ENCODE measurements around the gene MPI.
"Not testable (repeated sequence)": the region's sequence is repeated elsewhere in the genome, so short reads cannot be mapped to it uniquely, and the experiment has no call there.

Gene MPI

DNA sequence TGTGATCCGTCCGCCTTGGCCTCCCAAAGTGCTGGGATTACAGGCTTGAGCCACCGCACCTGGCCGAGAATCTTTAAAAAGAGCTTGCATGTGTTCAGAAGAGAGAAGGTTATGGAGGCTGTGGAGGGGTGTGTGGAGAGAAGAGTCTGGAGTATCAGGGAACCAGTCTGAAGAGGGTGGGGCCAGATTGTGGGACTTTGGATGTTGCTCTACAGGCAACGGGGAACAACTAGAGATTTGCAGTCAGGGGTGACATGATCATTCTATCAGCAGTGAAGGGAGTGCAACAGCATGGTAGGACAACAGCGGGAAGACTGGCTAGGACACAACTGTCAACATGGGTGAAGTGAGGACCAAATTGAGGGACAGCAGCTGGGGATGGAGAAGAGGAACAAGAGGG, 25.5 kb upstream of the MPI start:
- no peak for DNase-seq

DNA sequence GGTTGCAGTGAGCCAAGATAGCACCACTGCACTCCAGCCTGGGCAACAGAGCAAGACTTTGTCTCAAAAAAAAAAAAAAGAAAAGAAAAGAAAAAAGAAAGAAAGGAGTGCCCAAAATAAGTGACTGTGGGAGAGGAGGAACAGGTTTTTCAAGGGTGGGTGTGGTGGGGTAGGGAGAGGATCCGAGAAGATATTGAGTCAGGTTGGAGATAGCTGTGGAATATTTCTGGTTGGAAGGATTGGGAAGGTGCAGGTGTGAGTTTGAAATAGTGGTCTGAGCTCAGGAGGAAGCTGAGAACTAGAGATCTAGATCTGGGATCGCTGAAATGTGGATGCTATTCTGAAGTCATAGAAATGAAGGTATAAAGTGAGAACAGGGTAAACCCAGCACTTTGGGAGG, 24.5 kb upstream of the MPI start:
- no peak for DNase-seq

DNA sequence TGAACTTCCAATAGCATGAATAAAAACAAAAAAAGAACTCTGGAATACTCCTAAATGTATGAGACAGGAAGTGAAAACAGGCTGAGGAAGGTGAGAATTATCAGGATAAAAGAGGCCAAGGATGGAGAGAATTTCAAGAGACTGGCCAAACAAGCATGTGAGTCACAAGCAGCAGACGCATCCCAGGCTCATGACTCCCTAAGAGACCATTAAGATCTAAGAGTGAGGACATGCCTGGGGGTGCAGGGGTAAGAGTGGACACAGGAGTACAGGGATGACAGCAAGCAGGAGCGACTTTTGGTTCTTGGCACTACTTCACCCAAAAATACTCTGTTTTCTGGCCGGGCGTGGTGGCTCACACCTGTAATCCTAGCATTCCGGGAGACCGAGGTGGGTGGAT, 23.8 kb upstream of the MPI start:
- DNase-seq, result no peak

DNA sequence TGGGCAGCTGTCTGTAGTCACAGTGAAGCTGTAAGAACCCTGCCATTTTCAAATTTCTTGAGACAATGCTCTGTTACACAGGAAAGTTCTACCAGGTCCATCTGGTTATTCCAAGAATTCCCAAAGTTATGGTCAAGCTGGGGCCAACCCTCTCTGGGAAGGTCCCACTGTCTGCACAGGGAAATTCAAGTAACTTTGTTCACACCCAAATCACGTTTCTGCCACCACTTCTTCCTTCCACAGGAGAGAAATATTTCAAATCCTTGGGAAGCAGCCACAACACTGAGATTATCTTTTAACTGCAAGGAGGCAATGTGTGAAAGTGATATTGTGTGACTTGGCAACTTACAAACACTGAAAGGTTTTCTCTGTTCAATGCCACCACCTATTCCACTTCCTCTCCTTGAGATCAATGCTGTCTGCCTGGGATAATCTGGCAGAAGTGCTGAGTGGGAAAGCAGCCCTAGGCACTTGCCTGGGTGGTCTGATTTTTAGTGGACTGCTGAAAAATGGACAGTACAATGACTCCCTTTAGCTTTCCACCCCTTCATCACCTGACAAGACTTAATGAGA, 22.3 kb upstream of the MPI start:
- DNase-seq, result no peak

DNA sequence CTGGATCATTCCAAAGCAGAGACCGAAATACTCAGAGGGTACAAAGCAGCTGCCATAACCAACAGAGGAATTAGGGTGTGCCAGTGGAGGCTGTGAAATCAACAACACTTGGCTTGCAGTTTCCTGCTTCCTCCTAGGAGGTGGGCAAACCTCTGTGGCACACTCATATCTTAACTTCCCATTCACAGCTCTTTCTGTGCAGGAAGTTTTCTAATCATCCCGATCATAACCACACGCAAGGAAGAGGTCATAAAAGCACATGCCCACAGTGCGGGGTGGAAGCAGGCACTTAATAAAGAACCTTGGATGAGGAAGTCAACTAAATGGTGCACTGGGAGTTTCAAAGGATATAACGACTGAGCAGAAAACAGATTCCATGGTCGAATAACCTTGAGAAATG, 21.8 kb upstream of the MPI start:
- DNase-seq, result peak; percentile 97

DNA sequence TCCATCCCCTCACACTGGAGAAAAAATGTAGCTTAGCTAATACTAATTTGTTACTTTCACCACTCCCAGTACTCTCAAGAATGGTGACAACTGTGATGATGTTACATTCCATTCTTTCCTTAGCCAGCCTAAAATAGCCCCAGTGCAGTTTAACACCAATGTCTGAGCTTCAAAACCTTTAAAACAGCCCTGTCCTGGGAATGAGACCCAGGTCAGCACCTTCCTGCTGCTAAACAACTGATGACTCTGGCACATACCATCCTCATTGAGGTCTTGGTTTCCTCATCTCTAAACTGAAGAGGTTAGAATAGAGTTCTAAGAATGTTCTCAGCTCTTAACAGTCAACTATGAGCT, 20.5 kb upstream of the MPI start:
- DNase-seq, result no peak

DNA sequence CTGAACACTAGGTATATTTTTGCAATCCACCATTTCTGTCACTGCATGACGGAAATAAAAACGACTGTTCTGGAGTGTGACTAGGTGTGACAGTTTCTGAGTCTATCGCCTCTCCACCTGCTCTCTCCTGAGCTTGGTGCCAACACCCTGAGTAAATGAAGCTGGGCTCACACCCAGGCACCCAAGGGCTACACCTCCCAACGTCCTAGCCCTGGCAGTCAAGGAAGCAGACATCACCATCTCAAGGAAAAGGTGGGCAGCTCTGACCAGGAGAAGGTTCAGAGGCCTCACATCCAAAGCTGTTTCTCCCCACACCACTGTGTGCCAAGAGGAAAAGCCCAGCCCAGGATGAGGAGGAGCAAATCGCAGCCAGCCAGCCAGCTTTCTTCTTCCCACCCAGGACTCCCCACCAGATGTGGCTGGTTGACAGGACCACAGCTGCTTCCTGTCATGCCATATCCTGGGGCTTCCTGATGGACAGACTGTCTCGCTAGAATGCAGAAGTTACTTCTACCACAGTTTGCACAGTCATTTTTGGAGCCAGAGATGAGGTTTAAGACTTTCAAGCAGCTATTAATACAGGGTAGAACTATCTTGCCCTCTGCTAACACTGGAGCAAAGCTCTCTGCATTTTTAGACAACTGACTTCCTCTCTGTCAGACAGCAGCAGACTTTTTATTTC, 20.0 kb upstream of the MPI start:
- peak; percentile 94 for DNase-seq

DNA sequence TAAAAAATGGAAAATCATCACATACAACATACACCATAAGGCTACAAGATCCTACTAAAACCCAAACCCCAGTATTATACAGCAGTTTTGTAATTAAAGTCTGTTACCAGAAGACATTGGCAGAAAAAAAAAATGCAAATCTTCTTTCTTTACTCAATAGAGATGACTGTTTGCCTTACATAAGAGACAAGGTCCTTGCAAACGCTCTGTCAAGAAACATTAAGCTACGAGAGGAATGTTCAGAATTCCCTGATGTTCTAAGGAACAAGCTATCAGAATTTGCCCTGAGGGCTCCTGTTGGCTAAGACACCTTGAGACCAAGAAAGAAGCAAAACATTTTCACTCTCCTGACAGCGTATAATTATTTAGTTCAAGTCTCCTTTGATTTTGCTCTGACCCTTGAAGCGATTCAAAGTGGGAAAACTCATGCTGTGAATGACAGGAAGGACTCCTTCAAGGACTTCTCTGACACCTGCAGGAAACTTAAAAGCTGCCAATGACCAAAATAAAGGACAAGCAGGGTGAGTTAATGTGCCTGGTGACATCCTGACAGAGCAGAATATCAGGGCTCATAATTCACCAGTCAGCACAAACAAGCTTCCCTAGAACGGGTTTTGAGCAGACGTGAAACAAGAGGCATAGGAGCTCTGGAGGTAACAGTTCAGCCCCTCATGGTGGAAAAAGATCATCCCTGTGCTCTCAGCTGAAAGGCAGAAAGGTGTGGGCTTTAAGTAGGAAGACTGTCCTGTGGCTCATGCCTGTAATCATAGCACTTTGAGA, 19.2 kb upstream of the MPI start:
- no peak for DNase-seq

DNA sequence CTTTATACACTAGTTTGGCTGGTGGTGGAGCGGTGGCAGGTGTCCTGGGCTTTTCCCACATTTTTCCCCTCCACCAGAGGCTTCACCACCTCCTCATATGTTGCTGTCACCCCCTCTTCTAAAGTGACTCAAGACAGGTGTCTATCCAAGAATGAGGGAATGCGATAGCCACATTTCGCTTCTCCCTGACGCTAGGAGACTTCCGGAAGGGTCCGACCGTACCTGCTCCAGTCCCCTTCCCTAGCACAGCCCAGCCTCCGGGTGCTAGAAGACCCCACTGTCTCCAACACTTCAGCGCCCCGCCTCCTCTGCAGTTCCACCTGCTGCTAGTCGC, 17.2 kb upstream of the MPI start:
- DNase-seq, result no peak

DNA sequence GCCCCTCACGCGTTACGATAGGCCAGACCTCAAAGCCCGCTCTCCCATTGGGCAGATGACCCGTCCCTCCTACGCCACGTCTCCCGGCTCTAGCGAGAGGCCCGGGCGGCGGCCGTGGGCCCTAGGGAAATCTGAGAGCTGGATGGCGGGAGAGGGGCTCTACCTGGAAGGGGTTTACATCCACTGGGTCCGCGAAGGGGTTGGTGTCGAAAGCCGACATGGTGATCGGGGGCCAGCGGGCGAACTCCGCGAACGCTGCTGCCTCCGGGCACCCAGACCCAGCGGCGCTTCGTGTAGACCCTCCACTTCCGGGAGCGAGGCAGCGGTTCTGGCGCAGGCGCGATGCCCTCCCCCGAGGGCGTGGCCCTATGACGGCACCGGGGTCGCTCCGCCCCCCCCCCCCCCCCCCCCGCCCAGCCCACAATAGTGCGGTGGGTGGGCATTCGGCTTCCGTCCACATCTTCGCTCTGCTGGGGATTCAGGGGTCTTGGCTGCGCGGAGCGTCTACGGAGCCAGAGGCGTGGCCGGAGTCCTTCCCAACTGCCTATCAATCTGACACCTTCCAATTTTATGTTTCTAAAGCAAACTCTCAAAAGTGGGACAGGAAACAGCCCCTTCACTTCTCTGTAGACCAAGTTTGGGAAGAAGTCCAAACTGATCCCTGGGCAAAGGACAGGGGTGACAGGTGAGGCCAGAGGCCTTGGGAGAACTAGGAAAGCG, 16.6 kb upstream of the MPI start, which contains the start of gene SCAMP2:
TSS of gene SCAMP2 (minus strand) at position 330 of the 720 bp plus-strand sequence. CDS start at position 220, 110 bp downstream.
- peak; percentile 76 for DNase-seq

DNA sequence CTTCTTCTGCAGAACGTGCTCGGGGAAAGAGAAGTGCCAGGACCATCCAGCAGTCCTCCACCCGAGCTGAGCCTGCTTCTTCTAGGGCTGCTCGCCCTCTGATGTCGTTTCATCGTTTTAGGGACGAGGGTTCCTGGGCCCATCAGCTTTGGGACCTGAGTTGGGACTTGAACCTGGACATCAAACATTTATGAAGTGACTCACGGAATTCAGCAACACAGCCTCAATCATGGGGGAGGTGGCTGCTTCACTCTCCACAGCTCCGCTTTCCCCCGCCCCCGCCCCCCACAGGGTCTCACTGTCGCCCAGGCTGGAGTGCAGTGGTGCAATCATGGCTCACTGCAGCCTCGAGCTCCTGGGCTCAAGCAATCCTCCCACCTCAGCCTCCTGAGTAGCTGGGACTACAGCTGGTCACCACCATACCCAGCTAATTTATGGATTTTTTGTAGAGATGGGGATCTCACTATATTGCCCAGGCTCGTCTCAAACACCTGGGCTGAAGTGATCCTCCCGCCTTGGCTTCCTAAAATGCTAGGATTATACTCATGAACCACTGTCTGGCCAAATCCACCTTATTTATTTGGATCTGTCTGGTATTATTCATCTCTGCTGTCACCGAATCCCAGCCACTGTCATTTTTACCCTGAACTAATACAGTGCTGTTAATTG, 16.0 kb upstream of the MPI start:
- peak; percentile 36 for DNase-seq

DNA sequence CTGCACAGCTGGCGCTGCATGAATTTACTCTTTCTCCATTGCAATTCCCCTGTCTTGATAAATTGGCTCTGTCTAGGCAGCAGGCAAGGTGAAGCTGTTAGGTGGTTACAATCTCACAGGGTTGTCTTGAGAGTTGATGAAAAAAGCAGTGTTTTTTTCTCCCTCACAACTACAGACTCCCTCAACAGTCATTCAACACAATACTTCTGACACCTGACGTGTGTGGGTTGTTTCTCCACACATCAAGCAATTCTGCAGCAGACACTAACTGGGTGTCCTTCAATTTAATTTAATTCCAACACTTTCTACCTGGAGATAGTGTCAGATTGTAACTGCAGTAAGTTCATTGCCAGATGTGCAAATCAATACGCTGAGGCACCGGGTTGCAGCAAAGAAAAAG, 11.6 kb upstream of the MPI start:
- no peak for DNase-seq

DNA sequence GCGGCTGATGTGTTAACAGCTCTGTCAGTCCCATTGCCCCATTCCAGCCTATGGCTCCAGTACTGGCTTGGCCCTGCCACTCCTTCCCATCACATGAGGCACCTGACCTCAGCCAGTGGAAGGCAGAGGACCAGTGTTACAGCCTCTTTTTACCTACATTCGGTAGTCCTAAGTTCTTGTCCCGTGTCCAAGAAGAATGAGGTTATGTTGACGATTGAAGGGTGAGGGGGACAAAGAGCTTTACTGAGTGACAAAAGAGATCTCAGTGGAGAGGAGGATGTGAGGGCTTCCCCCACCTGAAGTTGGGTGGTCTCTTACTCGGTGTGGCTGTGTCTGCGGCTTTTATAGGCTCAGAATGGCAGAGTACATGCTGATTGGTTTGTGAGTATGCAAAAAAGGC, 7.3 kb upstream of the MPI start:
- no peak for DNase-seq

DNA sequence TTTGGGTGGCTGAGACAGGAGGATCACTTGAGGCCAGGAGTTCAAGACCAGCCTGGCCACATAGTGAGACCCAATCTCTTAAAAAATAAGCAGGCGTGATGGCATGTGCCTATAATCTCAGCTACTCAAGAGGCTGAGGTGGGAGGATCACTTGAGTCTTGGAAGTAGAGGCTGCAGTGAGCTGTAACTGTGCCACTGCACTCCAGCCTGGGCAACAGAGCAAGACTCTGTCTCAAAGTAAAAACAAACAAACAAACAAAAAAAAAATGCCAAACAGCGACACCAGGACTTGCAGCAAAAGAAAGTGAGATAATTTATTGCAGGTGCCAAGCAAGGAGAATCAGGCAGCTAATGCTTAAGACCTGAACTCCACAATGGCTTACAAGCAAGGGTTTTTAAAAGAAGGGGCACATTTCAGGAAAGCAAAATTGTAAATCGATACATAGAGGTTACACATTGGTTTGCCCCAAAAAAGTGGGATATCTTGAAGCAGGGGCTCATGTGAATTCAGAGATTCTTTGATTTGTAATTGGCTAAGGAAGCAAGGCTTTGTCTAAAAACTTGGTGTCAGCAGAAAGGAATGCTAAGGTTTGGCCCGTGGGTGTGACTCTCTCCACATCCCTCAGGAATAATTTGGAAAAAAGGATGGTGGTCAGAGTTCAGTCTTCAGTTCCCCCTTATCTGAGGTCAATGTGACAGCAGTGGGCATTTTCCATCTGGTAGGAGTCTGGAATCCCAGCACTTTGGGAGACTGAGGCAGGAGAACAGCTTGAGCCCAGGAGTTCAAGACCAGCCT, 5.2 kb upstream of the MPI start:
- DNase-seq, result no peak

DNA sequence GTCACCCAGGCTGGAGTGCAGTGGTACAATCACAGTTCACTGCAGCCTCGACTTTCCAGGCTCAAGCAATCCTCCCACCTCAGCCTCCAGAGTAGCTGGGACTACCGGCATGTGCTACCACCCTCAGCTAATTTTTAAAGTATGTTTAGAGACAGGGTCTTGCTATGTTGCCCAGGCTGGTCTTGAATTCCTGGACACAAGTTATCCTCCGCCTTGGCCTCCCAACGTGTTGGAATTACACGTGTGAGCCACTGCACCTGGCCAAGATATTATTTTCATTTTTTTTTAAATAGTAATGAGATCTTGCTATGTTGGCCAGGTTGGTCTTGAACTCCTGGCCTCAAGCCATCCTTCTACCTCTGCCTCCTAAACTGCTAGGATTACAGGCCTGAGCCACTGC, 4.4 kb upstream of the MPI start:
- DNase-seq, result no peak

DNA sequence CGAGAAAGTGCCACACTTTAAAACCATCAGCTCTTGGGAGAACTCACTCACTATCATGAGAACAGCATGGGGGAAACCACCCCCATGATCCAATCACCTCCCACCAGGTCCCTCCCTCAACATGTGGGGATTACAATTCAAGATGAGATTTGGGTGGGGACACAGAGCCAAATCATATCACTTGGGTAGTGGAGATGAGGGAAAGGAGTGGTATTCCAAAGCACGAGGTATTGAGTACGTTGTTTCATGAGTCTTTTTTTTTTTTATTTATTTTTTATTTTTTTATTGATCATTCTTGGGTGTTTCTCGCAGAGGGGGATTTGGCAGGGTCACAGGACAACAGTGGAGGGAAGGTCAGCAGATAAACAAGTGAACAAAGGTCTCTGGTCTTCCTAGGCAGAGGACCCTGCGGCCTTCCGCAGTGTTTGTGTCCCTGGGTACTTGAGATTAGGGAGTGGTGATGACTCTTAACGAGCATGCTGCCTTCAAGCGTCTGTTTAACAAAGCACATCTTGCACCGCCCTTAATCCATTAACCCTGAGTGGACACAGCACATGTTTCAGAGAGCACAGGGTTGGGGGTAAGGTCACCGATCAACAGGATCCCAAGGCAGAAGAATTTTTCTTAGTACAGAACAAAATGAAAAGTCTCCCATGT, 2.2 kb upstream of the MPI start:
- DNase-seq, result not testable (repeated sequence)

DNA sequence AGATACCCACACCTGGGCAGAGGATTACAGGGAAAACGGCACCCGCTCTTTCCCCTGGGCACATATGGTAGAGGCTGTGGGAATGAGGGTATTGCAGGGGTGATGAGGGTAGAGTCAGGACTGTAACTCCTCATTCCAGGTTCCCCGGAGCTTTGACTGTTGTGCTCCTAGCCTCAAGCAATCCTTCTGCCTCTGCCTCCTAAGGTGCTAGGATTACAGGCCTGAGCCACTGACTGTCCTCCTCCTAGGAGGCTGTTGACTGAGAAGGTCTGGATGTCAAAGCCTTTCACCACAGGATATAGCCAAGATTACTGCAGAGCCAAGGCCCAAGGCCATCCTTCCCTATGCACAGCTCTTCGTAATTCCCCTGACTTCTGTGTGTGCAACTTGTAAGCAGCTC, 1.1 kb upstream of the MPI start:
- DNase-seq, result no peak

DNA sequence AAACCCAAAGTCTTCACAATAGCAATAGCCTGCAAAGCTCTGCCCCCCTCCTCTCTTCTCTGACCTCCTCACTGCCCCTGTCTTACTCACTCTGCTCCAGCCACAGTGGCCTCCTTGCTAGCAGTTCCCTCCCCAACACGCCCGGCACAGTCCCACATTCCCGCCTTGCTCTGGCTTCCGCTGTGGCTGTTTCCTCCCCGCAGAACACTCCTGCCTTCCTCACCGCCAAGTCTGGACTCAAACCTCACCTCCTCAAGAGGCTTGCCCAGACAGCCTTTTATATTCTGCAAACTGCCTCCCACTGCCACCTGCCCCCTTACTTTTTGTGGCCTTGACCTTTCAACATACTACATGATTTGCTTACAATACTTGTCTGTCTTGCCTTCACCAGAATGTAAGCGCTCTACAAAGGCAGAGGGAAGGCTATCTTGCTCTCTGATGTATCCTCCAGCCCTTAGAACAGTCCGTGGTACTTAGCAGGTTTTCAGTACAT, 406 bp upstream of the MPI start:
- DNase-seq, result peak; percentile 21

DNA sequence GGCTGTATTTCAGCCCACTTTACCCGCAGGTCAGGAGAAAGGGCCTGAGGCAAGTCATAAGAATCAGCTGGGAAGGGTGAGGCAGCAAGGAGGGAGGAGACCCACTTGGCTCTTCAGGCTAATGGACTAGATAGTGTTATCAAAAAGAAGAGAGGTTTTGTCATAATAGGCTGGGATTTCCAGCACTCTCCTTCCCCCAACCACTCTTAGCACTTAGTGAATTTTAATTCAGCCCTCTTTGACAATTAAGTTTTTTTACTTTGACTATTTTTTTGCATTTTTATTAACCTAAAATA, 771 bp downstream of the MPI start:
- DNase-seq, result no peak

DNA sequence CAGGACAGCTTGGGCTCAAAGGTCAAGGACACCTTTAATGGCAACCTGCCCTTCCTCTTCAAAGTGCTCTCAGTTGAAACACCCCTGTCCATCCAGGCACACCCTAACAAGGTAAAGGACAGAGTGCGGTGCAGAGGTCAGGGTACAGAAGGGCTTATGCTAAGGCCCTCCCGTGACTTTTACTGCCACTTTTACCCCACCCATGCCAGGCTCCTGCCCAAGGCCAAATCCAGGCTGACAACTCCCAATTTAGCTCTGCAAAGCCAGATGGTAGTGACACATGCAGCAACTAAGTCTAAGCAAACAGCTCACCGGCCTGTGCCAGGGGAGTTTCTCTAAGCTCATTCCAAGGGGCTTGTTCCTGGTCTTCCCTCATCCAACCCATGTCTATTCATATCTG, 1.6 kb downstream of the MPI start:
- no peak for DNase-seq

DNA sequence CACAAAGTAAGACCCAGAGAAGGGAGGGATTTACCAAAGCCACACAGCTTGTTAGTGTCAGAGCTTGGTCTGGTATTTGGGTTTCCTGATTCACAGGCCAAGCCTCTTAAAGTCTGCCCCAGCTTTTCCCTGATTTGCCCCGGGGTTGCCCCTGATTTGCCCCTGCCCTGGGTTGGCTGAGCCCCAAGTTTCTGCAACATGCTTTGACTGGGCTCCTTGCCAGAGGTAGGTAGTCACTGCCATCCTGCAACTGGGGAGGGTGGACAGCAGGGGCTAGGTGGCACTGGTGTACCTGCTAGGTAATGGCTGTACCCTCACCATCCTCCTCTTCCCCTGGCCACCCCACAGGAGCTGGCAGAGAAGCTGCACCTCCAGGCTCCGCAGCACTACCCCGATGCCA, 2.5 kb downstream of the MPI start:
- DNase-seq, result no peak

DNA sequence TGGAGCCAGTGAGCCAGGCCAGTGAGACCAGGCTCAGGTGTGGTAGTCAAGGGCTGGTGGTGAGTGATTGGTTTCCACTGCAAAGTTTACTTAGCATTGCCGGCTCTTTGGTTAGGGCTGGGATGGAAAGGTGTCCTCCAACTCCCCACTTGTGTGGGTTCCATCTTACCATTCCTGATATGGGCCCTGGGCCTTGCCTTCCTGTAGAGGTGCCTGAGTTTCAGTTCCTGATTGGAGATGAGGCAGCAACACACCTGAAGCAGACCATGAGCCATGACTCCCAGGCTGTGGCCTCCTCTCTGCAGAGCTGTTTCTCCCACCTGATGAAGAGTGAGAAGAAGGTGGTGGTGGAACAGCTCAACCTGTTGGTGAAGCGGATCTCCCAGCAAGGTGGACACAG, 3.1 kb downstream of the MPI start:
- DNase-seq, result no peak

All from GF-D8 (cell line).